22Rv1 (cell line): ENCODE measurements around the gene SUCLG2.

Experiments
- H3K27ac ChIP-seq: fragments of 450-650 bp; 2 replicates; pipeline ENCODE4 v1.5.1; 2017
- ZFX ChIP-seq: fragments of 450-650 bp; IDR thresholded peaks from 2 replicates; pipeline ENCODE4 v1.6.1; 2017; ENCODE audit warnings: antibody characterized with exemption, borderline replicate concordance
- TF ChIP-seq, protein P1 (sequence below): fragments of 450-650 bp; IDR thresholded peaks from 2 replicates; pipeline ENCODE4 v1.5.1; 2017; ENCODE audit warnings: mild to moderate bottlenecking

The SUCLG2 gene

DNA sequence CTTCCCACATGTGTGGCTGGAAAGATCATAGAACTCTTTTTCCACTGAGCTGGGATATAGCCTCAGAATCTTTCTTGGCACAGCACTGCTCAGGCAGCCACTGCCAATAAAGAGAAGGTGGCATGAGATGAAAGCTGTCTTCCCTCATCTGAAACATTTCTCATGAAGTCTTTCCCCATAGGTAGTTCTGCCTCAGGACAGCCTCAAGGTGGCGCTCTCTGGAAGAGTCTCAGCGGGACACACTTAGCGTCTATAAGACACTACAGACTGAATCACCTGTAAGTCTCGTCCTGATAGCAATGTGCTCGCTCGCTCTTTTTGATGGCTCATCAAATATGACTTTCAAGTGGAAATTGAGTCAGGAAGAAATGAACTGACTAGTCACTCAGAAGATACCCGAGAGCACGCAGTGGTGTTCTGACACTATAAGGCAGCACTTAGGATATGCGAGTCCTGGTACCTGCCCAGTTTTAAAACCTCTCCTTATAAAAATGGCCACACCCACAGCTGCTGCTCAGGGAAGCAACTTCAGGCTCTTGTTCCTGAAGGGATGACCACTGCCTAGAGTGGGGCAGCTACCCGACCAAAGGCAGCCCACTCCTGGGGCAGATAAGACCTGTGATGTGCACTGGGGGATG is 269.5 kb downstream of the SUCLG2 start:
- H3K27ac ChIP-seq, result no peak overlapping the region
- TF ChIP-seq ZFX, result no peak
- TF ChIP-seq, protein P1, sequence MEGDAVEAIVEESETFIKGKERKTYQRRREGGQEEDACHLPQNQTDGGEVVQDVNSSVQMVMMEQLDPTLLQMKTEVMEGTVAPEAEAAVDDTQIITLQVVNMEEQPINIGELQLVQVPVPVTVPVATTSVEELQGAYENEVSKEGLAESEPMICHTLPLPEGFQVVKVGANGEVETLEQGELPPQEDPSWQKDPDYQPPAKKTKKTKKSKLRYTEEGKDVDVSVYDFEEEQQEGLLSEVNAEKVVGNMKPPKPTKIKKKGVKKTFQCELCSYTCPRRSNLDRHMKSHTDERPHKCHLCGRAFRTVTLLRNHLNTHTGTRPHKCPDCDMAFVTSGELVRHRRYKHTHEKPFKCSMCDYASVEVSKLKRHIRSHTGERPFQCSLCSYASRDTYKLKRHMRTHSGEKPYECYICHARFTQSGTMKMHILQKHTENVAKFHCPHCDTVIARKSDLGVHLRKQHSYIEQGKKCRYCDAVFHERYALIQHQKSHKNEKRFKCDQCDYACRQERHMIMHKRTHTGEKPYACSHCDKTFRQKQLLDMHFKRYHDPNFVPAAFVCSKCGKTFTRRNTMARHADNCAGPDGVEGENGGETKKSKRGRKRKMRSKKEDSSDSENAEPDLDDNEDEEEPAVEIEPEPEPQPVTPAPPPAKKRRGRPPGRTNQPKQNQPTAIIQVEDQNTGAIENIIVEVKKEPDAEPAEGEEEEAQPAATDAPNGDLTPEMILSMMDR, result peak; percentile 80

DNA sequence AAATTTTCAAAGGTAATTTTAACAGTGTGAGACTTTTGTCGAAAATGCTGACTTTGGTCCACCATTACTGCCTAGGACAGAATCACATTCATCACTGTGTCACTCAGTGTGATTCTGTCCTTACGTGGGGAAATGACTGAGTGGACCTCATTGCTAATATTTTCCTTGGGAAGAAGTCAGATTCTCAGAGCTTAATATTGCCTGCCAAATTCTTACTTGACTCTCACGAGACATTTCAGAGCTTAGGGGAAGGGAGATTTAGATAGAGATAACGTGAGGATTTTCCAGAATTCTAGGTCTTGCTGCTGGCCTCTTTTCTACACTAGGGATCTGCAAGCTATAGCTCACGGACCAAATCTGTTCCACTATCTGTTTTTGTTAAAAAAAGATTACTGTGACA is 270.4 kb downstream of the SUCLG2 start:
- no peak overlapping the region for H3K27ac ChIP-seq
- no peak for TF ChIP-seq ZFX
- TF ChIP-seq, protein P1, result no peak

DNA sequence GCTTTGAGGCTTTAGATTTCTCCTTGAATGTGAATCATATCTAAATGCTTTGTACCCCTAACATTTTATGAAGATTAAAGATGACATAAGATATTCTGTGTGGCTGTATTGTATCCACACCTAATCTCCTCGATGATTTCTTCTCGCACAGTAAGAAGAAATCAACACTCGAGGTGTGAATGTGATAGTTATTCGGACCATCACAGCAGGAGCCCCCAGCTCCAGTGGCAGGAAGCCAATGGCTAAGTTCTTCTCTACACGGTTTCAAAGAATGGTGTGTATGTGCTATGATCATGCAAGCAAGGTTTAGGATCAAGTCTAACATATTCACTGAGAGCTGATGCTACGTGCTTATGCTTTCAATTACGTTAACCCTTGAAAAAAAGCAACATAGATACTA is 271.0 kb downstream of the SUCLG2 start:
- no peak for TF ChIP-seq ZFX
- TF ChIP-seq, protein P1, result no peak
- no peak overlapping the region for H3K27ac ChIP-seq

DNA sequence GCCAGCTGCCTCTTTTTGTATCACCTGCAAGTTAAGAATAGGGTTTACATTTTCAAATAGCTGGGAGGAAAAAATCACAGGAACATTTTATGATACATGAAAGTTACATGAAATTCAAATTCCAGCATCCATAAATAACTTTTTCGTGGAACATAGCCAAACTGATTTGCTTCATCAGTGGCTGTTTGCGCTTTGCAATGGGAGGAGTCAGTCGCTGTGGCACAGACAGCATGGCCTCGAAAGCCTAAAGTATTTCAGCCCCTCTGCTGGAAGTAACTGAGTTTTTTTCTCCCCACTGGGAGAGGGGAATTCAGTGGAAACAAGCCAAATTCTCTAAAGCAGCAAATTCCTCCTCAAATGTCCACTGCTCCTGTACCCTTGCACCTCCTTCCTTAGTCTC is 271.9 kb downstream of the SUCLG2 start:
- no peak for TF ChIP-seq ZFX
- TF ChIP-seq, protein P1, result no peak

DNA sequence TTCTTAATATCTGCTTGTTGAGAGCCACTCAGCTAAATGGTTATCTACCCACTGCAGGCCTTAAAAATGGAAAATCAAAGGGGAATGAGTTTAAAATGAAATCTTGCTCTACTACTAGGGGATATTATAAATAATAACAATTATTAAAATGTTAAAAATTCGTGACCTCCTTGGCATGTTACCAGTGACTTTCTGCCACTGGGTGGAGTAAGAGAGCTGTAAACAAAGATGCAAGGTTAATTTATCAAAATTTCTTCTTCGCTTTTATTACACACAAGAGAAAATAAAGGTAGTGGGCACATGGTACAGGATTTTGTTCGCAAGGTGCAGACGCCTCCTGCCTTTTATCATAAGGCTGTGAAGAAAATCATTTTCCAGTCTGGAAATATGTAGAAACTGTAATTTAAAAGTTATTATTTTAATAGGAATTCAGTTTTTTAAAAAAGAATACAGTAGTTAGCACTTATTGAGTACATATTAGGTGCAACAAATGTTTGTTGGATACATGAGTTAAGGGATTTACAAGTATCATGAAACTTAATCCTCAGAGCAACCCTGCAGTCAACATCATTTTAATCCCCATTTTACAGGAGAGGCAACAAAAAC is 272.6 kb downstream of the SUCLG2 start:
- no peak overlapping the region for H3K27ac ChIP-seq
- TF ChIP-seq, protein P1, result peak; percentile 82
- no peak for TF ChIP-seq ZFX

More for the DNA sequence above, 271.9 kb downstream of the SUCLG2 start:
- no peak overlapping the region for H3K27ac ChIP-seq

DNA sequence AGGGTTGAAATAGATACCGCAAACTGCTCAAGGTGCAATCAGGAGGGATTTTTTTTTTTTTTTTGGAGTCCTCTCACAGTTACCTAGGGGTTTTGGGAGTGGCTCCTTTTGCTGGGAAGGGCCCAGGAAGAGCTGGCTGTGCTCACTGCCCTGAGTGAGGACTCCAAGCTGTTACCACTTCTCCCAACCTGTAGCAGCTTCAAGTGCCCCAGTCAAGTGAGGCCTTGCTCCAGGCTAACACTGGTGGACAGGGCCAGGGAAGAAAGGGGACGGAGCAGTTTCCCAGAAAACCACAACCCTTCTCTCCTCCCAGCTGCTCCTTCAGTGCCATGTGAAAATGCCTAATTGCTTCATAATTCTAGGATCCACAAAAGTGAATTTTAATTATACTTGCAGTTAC is 274.3 kb downstream of the SUCLG2 start:
- H3K27ac ChIP-seq, result no peak overlapping the region

DNA sequence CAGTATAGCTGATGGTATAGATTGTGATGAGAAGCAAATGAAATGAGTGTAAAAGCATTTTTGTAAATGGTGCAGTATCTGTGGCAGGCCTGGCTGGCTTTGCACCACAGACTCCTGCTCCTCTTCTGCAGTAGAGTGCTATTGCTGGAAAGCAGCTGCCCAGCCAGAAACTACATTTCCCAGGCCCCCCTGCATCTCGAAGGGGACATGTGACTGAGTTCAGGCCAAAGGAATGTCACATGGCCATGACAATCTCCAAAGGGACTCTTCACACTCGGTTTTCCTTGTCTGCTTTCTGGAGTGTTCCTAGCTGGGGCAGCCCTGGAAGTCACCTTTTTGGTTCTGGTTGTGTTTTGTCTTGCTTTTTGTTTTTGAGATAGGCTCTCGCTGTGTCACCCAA is 277.1 kb downstream of the SUCLG2 start:
- H3K27ac ChIP-seq, result no peak overlapping the region
- no peak for TF ChIP-seq ZFX
- TF ChIP-seq, protein P1, result no peak

More for the DNA sequence above, 274.3 kb downstream of the SUCLG2 start:
- TF ChIP-seq ZFX, result no peak
- TF ChIP-seq, protein P1, result no peak
